ENCODE results near the gene HPN.

The HPN gene

GRCh38 chr19:35099155-35099896 is 57.8 kb downstream of the HPN start (continued):
- no peak for TF ChIP-seq ZNF157 (tag by site-specific recombination; IDR thresholded peaks at IDR 0.05)
- TF ChIP-seq ZNF133 (tag by site-specific recombination; IDR thresholded peaks at IDR 0.05), result no peak
- TF ChIP-seq, protein P1, sequence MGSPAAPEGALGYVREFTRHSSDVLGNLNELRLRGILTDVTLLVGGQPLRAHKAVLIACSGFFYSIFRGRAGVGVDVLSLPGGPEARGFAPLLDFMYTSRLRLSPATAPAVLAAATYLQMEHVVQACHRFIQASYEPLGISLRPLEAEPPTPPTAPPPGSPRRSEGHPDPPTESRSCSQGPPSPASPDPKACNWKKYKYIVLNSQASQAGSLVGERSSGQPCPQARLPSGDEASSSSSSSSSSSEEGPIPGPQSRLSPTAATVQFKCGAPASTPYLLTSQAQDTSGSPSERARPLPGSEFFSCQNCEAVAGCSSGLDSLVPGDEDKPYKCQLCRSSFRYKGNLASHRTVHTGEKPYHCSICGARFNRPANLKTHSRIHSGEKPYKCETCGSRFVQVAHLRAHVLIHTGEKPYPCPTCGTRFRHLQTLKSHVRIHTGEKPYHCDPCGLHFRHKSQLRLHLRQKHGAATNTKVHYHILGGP (tag by site-specific recombination; IDR thresholded peaks at IDR 0.05), result no peak

- Histone ChIP-seq H3K4me1 (ENCODE audit: control insufficient read depth, insufficient read depth, low read length) (no peaks in the 10 kb centered on the region), H3K4me3 (ENCODE audit: low read depth, low read length) (no peak overlapping the region), H3K9me3 (ENCODE audit: control insufficient read depth, insufficient read depth, low read depth, low read length) (no peaks in the 10 kb centered on the region), H3K36me3 (ENCODE audit: control insufficient read depth in 2 of 2, insufficient read depth in 1 of 2, low read length in 2 of 2) (no peaks in the 10 kb centered on the region; a peak in 1 of 3 replicates), H3K27ac (ENCODE audit: extremely low read depth, low read depth, low read length) (no peak overlapping the region)
- ChIA-PET CTCF (interaction anchor here (0.6 to 2.3 kb wide), 10 partner anchors 9 to 658 kb away, joined by 3 to 18 read pairs (median 5); partner anchors contain the start of gene FXYD3), POLR2A (interaction anchor here (0.6 kb wide), 1 partner anchor 71 kb away, joined by 6 read pairs; no protein-coding TSS in a partner anchor)
- no peak for TF ChIP-seq KLF16 (tag by site-specific recombination; IDR thresholded peaks at IDR 0.05)
- no peak for TF ChIP-seq ZNF169 (tag by site-specific recombination; IDR thresholded peaks at IDR 0.05)
- TF ChIP-seq GLI2 (tag by site-specific recombination; IDR thresholded peaks at IDR 0.05; ENCODE audit: borderline replicate concordance, low read depth), result no peak
- no peak for TF ChIP-seq ZNF146 (tag by site-specific recombination; IDR thresholded peaks at IDR 0.05)
- TF ChIP-seq ZNF433 (tag by site-specific recombination; IDR thresholded peaks at IDR 0.05; ENCODE audit: low read depth), result no peak
- TF ChIP-seq ZNF175 (tag by site-specific recombination; IDR thresholded peaks at IDR 0.05), result no peak
- no peak for TF ChIP-seq ZNF623 (tag by site-specific recombination; IDR thresholded peaks at IDR 0.05)
- no peak for TF ChIP-seq ZIC2 (tag by site-specific recombination; IDR thresholded peaks at IDR 0.05)
- TF ChIP-seq ZNF302 (tag by site-specific recombination; IDR thresholded peaks at IDR 0.05; ENCODE audit: low read depth), result no peak
- no peak for TF ChIP-seq ZNF416 (tag by site-specific recombination; IDR thresholded peaks at IDR 0.05)
Observed at GRCh38 chr19:35099897-35100275, 58.4 kb downstream of the HPN start.

GRCh38 chr19:35100588-35101533 is 59.3 kb downstream of the HPN start:
- POLR2A ChIA-PET, result no interaction called here
- no peak overlapping the region for H3K4me3 ChIP-seq (ENCODE audit: low read depth, low read length)
- no peaks in the 10 kb centered on the region for H3K4me1 ChIP-seq (ENCODE audit: control insufficient read depth, insufficient read depth, low read length)
- CTCF ChIA-PET, result interaction anchor here (0.6 to 2.3 kb wide), 12 partner anchors 10 to 659 kb away, joined by 3 to 18 read pairs (median 4); partner anchors contain the start of gene FXYD3
- no peaks in the 10 kb centered on the region for H3K9me3 ChIP-seq (ENCODE audit: control insufficient read depth, insufficient read depth, low read depth, low read length)
- TF ChIP-seq ZIC2 (tag by site-specific recombination; IDR thresholded peaks at IDR 0.05), result no peak
- TF ChIP-seq, protein P2, sequence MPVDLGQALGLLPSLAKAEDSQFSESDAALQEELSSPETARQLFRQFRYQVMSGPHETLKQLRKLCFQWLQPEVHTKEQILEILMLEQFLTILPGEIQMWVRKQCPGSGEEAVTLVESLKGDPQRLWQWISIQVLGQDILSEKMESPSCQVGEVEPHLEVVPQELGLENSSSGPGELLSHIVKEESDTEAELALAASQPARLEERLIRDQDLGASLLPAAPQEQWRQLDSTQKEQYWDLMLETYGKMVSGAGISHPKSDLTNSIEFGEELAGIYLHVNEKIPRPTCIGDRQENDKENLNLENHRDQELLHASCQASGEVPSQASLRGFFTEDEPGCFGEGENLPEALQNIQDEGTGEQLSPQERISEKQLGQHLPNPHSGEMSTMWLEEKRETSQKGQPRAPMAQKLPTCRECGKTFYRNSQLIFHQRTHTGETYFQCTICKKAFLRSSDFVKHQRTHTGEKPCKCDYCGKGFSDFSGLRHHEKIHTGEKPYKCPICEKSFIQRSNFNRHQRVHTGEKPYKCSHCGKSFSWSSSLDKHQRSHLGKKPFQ (tag by site-specific recombination; IDR thresholded peaks at IDR 0.05), result no peak
- TF ChIP-seq ZNF335 (tag by site-specific recombination; conservative IDR thresholded peaks at IDR 0.05), result no peak
- TF ChIP-seq, protein P3, sequence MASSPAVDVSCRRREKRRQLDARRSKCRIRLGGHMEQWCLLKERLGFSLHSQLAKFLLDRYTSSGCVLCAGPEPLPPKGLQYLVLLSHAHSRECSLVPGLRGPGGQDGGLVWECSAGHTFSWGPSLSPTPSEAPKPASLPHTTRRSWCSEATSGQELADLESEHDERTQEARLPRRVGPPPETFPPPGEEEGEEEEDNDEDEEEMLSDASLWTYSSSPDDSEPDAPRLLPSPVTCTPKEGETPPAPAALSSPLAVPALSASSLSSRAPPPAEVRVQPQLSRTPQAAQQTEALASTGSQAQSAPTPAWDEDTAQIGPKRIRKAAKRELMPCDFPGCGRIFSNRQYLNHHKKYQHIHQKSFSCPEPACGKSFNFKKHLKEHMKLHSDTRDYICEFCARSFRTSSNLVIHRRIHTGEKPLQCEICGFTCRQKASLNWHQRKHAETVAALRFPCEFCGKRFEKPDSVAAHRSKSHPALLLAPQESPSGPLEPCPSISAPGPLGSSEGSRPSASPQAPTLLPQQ (tag by site-specific recombination; IDR thresholded peaks at IDR 0.05), result no peak
- TF ChIP-seq ZNF792 (tag by site-specific recombination; IDR thresholded peaks at IDR 0.05), result no peak
- TF ChIP-seq ZNF521 (tag by site-specific recombination; IDR thresholded peaks at IDR 0.05), result no peak
- no peak for TF ChIP-seq ZNF362 (tag by site-specific recombination; IDR thresholded peaks at IDR 0.05)
- TF ChIP-seq ZNF776 (tag by site-specific recombination; IDR thresholded peaks at IDR 0.05; ENCODE audit: borderline replicate concordance), result no peak
- TF ChIP-seq ZFHX2 (tag by site-specific recombination; conservative IDR thresholded peaks at IDR 0.05), result no peak
- no peaks in the 10 kb centered on the region; a peak in 1 of 3 replicates for H3K36me3 ChIP-seq (ENCODE audit: control insufficient read depth in 2 of 2, insufficient read depth in 1 of 2, low read length in 2 of 2)
- H3K27ac ChIP-seq (ENCODE audit: extremely low read depth, low read depth, low read length), result no peak overlapping the region
